ENCODE measurements around the gene TUBGCP3.

GRCh38 chr13:112450118-112450903, 137.6 kb downstream of the TUBGCP3 start:
- TF ChIP-seq CTCF (IDR thresholded peaks at IDR 0.05; ENCODE audit: poor library complexity, severe bottlenecking) = no peak
- TF ChIP-seq POLR2AphosphoS5 (IDR thresholded peaks at IDR 0.05) = no peak
- TF ChIP-seq EP300 (conservative IDR thresholded peaks at IDR 0.05; ENCODE audit: poor library complexity, severe bottlenecking) = no peak
- no peak for TF ChIP-seq SMC3 (conservative IDR thresholded peaks at IDR 0.05; ENCODE audit: poor library complexity)
- no peak for TF ChIP-seq MXI1 (conservative IDR thresholded peaks at IDR 0.05; ENCODE audit: poor library complexity, severe bottlenecking)
